Measurements from ENCODE around the gene GSG1L. TPM values are rescaled to one million over a fixed set of nuclear protein-coding genes. Genes with fewer than 3 reads are reported as not detected.

Gene GSG1L
- total and polyA plus RNA-seq, 9 of the 15 experiments (the other 6 are each of a cell fraction or from before 2014, with no cell fraction given) = not detected

- 0% methylated on average over 12 of the region's 12 CpGs for WGBS (ENCODE audit: insufficient coverage, low coverage, missing lambda C conversion rate)
These were observed 3.5 kb downstream of the GSG1L start for GRCh38 chr16:28059841-28060575.

GRCh38 chr16:28058839-28059589 lies 4.5 kb downstream of the GSG1L start:
- in situ Hi-C loops (cut with MboI) (no loop called here), intact Hi-C loops (cut with micrococcal nuclease) (no loop called here)
- FAIRE-seq = no peak
- no peaks in the 10 kb centered on the region; a peak in 1 of 5 replicates for H3K4me1 ChIP-seq (replicated peaks in 1 of 2; ENCODE audit: control insufficient read depth in 2 of 2, insufficient read depth in 2 of 2, low read length in 2 of 2)
- H3K9me1 ChIP-seq (ENCODE audit: control insufficient read depth, insufficient read depth, low read length) = no peaks in the 10 kb centered on the region
- no peak; the same call in 2 of the 3 replicates for ATAC-seq
- H3K4me3 ChIP-seq = no peak overlapping the region
- no peaks in the 10 kb centered on the region for H3K36me3 ChIP-seq (ENCODE audit: control insufficient read depth, insufficient read depth, low read length)
- no peak overlapping the region for H3K27ac ChIP-seq (ENCODE audit: extremely low read depth, low read depth, low read length)
- no peak overlapping the region for H3K9ac ChIP-seq (ENCODE audit: insufficient read depth in 1 of 2, low read depth in 2 of 2, low read length in 2 of 2)
- CTCF ChIA-PET (ENCODE audit: low intra/inter-chr PET ratio) = no interaction called here
- BruUV-seq (replicated peaks) = no TSS peak
- peak in 1 of 4 experiments; percentile 8 for DNase-seq (ENCODE audit: extremely low read depth in 1 of 4, low spot score in 3 of 4)
- peaks cover 29 to 48% of the 10 kb centered on the region in 2 experiments; a peak in 4 of 5 replicates for H3K27me3 ChIP-seq (ENCODE audit: control insufficient read depth in 2 of 2, insufficient read depth in 2 of 2, low read length in 2 of 2)
- no peak overlapping the region for H2AFZ ChIP-seq (ENCODE audit: low read depth, low read length)
- no peak overlapping the region for H3K4me2 ChIP-seq (ENCODE audit: insufficient read depth, low read length)
- POLR2A ChIA-PET = no interaction called here
- no peaks in the 10 kb centered on the region for H3K9me3 ChIP-seq (replicated peaks; ENCODE audit: control insufficient read depth, insufficient read depth, low read depth, low read length)
- no peaks in the 10 kb centered on the region for H3K79me2 ChIP-seq (ENCODE audit: control insufficient read depth, insufficient read depth, low read length)
- no peaks in the 10 kb centered on the region; the same call in 1 of the 2 replicates for H4K20me1 ChIP-seq (replicated peaks; ENCODE audit: control insufficient read depth, insufficient read depth, low read length)
- 0% methylated on average over 17 of the region's 18 CpGs for WGBS (ENCODE audit: insufficient coverage, low coverage, missing lambda C conversion rate)
- TF ChIP-seq IRF2 (CRISPR knock-in tag; IDR thresholded peaks at IDR 0.05) (no peak), THAP12 (CRISPR knock-in tag; IDR thresholded peaks at IDR 0.05) (no peak), JUN (IDR thresholded peaks at IDR 0.05; ENCODE audit: borderline replicate concordance, low read depth, low read length) (no peak), JUN (CRISPR knock-in tag; IDR thresholded peaks at IDR 0.05; ENCODE audit: borderline replicate concordance) (no peak), ZNF124 (CRISPR knock-in tag; IDR thresholded peaks at IDR 0.05) (no peak), GTF2A2 (tag; IDR thresholded peaks at IDR 0.05) (no peak), RBM14 (IDR thresholded peaks at IDR 0.05; ENCODE audit: borderline replicate concordance, insufficient read depth, low read depth, low read length) (no peak), ZNF76 (CRISPR knock-in tag; IDR thresholded peaks at IDR 0.05; ENCODE audit: borderline replicate concordance) (no peak), NFXL1 (CRISPR knock-in tag; IDR thresholded peaks at IDR 0.05) (no peak), ZNF143 (CRISPR knock-in tag; IDR thresholded peaks at IDR 0.05) (no peak)

More at GRCh38 chr16:28059841-28060575, 3.5 kb downstream of the GSG1L start:
- Histone ChIP-seq H3K27me3 (ENCODE audit: control insufficient read depth in 2 of 2, insufficient read depth in 2 of 2, low read length in 2 of 2) (peaks cover 36 to 56% of the 10 kb centered on the region in 2 experiments), H2AFZ (ENCODE audit: low read depth, low read length) (no peak overlapping the region), H4K20me1 (replicated peaks; ENCODE audit: control insufficient read depth, insufficient read depth, low read length) (no peaks in the 10 kb centered on the region; the same call in 1 of the 2 replicates), H3K79me2 (ENCODE audit: control insufficient read depth, insufficient read depth, low read length) (no peaks in the 10 kb centered on the region), H3K4me3 (no peak overlapping the region), H3K9me1 (ENCODE audit: control insufficient read depth, insufficient read depth, low read length) (no peaks in the 10 kb centered on the region), H3K4me2 (ENCODE audit: insufficient read depth, low read length) (no peak overlapping the region), H3K9ac (ENCODE audit: insufficient read depth in 1 of 2, low read depth in 2 of 2, low read length in 2 of 2) (no peak overlapping the region), H3K9me3 (replicated peaks; ENCODE audit: control insufficient read depth, insufficient read depth, low read depth, low read length) (no peaks in the 10 kb centered on the region), H3K4me1 (replicated peaks in 1 of 2; ENCODE audit: control insufficient read depth in 2 of 2, insufficient read depth in 2 of 2, low read length in 2 of 2) (no peaks in the 10 kb centered on the region), H3K27ac (ENCODE audit: extremely low read depth, low read depth, low read length) (no peak overlapping the region), H3K36me3 (ENCODE audit: control insufficient read depth, insufficient read depth, low read length) (no peaks in the 10 kb centered on the region)
- FAIRE-seq = no peak
- CTCF ChIA-PET (ENCODE audit: low intra/inter-chr PET ratio) = no interaction called here
- TF ChIP-seq RFX1 (IDR thresholded peaks at IDR 0.05) (peak; percentile 68), FOXK2 (conservative IDR thresholded peaks at IDR 0.05 in 1 of 2, IDR thresholded peaks at IDR 0.05 in 1 of 2; ENCODE audit: low read depth in 2 of 2) (no peak)
- POLR2A ChIA-PET = interaction anchor here (0.7 kb wide), 1 partner anchor 41 kb away, joined by 3 read pairs; no protein-coding TSS in a partner anchor
- DNase-seq (ENCODE audit: extremely low read depth in 1 of 4, low spot score in 3 of 4) = no peak
- intact Hi-C loops (cut with micrococcal nuclease) = no loop called here
- in situ Hi-C loops (cut with MboI) = no loop called here
- no TSS peak for BruUV-seq (replicated peaks)
- ATAC-seq = no peak

Measured in K562 (cell line).